Measurements from ENCODE around the gene PHACTR4.
"Not testable (repeated sequence)": the region's sequence is repeated elsewhere in the genome, so short reads cannot be mapped to it uniquely, and the experiment has no call there.

The PHACTR4 gene

GRCh38 chr1:28439320-28439719 is 69.8 kb downstream of the PHACTR4 start:
- no peaks in the 10 kb centered on the region for H3K36me3 ChIP-seq
- H3K9me3 ChIP-seq, result no peaks in the 10 kb centered on the region
- peaks cover 8 to 34% (median 20%) of the 10 kb centered on the region in 4 donors for H3K4me1 ChIP-seq
- no peak overlapping the region for H3K4me3 ChIP-seq
- no peak overlapping the region for H3K27ac ChIP-seq
- H3K27me3 ChIP-seq, result no peaks in the 10 kb centered on the region
- no peak for TF ChIP-seq CTCF (IDR thresholded peaks at IDR 0.05)
- intact Hi-C loops (cut with DNase I; ENCODE audit: low total_unique reads), result no loop called here
- no peak for DNase-seq

GRCh38 chr1:28441674-28442073 is 72.1 kb downstream of the PHACTR4 start:
- H3K4me1 ChIP-seq, result peaks cover 8 to 24% (median 17%) of the 10 kb centered on the region in 4 donors
- H3K4me3 ChIP-seq, result no peak overlapping the region
- DNase-seq, result no peak
- intact Hi-C loops (cut with DNase I; ENCODE audit: low total_unique reads), result no loop called here
- H3K36me3 ChIP-seq, result no peaks in the 10 kb centered on the region
- H3K27ac ChIP-seq, result no peak overlapping the region
- no peaks in the 10 kb centered on the region for H3K9me3 ChIP-seq
- no peaks in the 10 kb centered on the region for H3K27me3 ChIP-seq
- no peak for TF ChIP-seq CTCF (IDR thresholded peaks at IDR 0.05)

- TF ChIP-seq CTCF (IDR thresholded peaks at IDR 0.05), result no peak
- Histone ChIP-seq H3K9me3 (no peaks in the 10 kb centered on the region), H3K27me3 (no peaks in the 10 kb centered on the region), H3K4me1 (peaks cover 0 to 8% (median 3%) of the 10 kb centered on the region in 4 donors), H3K36me3 (no peaks in the 10 kb centered on the region), H3K4me3 (no peak overlapping the region), H3K27ac (no peak overlapping the region)
- no peak for DNase-seq
- intact Hi-C loops (cut with DNase I; ENCODE audit: low total_unique reads), result no loop called here
Measured at GRCh38 chr1:28443550-28443949, 74.0 kb downstream of the PHACTR4 start.

- Histone ChIP-seq H3K27ac (no peak overlapping the region), H3K4me1 (no peaks in the 10 kb centered on the region), H3K27me3 (no peaks in the 10 kb centered on the region), H3K9me3 (no peaks in the 10 kb centered on the region), H3K36me3 (no peaks in the 10 kb centered on the region), H3K4me3 (no peak overlapping the region)
- no peak for DNase-seq
- intact Hi-C loops (cut with DNase I; ENCODE audit: low total_unique reads), result no loop called here
- TF ChIP-seq CTCF (IDR thresholded peaks at IDR 0.05), result no peak
Measured at GRCh38 chr1:28447679-28448078, 78.1 kb downstream of the PHACTR4 start.

GRCh38 chr1:28448094-28448611 is 78.6 kb downstream of the PHACTR4 start:
- intact Hi-C loops (cut with DNase I; ENCODE audit: low total_unique reads); H3K27ac ChIP-seq: not testable (repeated sequence)

GRCh38 chr1:28449904-28450303 is 80.4 kb downstream of the PHACTR4 start:
- DNase-seq, result no peak
- H3K27ac ChIP-seq, result no peak overlapping the region
- H3K4me3 ChIP-seq, result no peak overlapping the region
- no peak for TF ChIP-seq CTCF (IDR thresholded peaks at IDR 0.05)
- no peaks in the 10 kb centered on the region for H3K36me3 ChIP-seq
- H3K9me3 ChIP-seq, result no peaks in the 10 kb centered on the region
- intact Hi-C loops (cut with DNase I; ENCODE audit: low total_unique reads), result no loop called here
- no peaks in the 10 kb centered on the region for H3K4me1 ChIP-seq
- H3K27me3 ChIP-seq, result no peaks in the 10 kb centered on the region

More at GRCh38 chr1:28448094-28448611, 78.6 kb downstream of the PHACTR4 start:
- not testable (repeated sequence) for H3K9me3 ChIP-seq, H3K4me1 ChIP-seq, DNase-seq, H3K4me3 ChIP-seq, H3K36me3 ChIP-seq, H3K27me3 ChIP-seq

Data from tibial artery (tissue), 4 donors.